NCI-H2227 treated with DMSO at 0.1 percent for 48 hours (cell line): ENCODE measurements around the gene HOXC13.

Source experiments
- DNase-seq: peaks from one replicate; lab custom pipeline; 2025; lab: John Stamatoyannopoulos, UW

Gene HOXC13

GRCh38 chr12:53939141-53940108 lies 794 bp downstream of the HOXC13 start:
- DNase-seq, result no peak

GRCh38 chr12:53940443-53941014 lies 1.9 kb downstream of the HOXC13 start:
- DNase-seq, result no peak

- DNase-seq, result no peak
Observed at GRCh38 chr12:53941187-53941586, 2.6 kb downstream of the HOXC13 start.

GRCh38 chr12:53941750-53942149 lies 3.1 kb downstream of the HOXC13 start:
- DNase-seq, result no peak

- no peak for DNase-seq
Observed at GRCh38 chr12:53942467-53942997, 3.9 kb downstream of the HOXC13 start.

GRCh38 chr12:53944209-53944608 lies 5.6 kb downstream of the HOXC13 start:
- no peak for DNase-seq

GRCh38 chr12:53944907-53945847 lies 6.5 kb downstream of the HOXC13 start:
- DNase-seq, result no peak

GRCh38 chr12:53947743-53948142 lies 9.1 kb downstream of the HOXC13 start:
- no peak for DNase-seq

- DNase-seq, result no peak
Observed at GRCh38 chr12:53948650-53949593, 10.3 kb downstream of the HOXC13 start.

- DNase-seq, result no peak
Observed at GRCh38 chr12:53949631-53950436, 11.2 kb downstream of the HOXC13 start.

GRCh38 chr12:53950437-53950773 lies 11.8 kb downstream of the HOXC13 start:
- no peak for DNase-seq

- no peak for DNase-seq
Observed at GRCh38 chr12:53950789-53951576, 12.4 kb downstream of the HOXC13 start.

GRCh38 chr12:53951577-53952334 lies 13.1 kb downstream of the HOXC13 start:
- DNase-seq, result no peak

GRCh38 chr12:53952335-53952694 lies 13.7 kb downstream of the HOXC13 start:
- DNase-seq, result no peak

- DNase-seq, result no peak
Observed at GRCh38 chr12:53952871-53953734, 14.5 kb downstream of the HOXC13 start.

- no peak for DNase-seq
Observed at GRCh38 chr12:53953831-53954693, 15.4 kb downstream of the HOXC13 start.

- DNase-seq, result no peak
Observed at GRCh38 chr12:53954694-53955035, 16.0 kb downstream of the HOXC13 start, which contains the start of gene HOXC12. HOXC12 (plus strand) TSS chr12:53954903; CDS start chr12:53954930, 27 bp downstream.
